NCI-H2196 (cell line): Measurements from ENCODE around the gene FARP1.
"Not testable (repeated sequence)": the region's sequence is repeated elsewhere in the genome, so short reads cannot be mapped to it uniquely, and the experiment has no call there.

ENCODE experiments used
- DNase-seq: peaks from one replicate; lab custom pipeline; 2025; ENCODE audit not compliant: unreplicated experiment; lab: John Stamatoyannopoulos, UW

FARP1 gene

DNA sequence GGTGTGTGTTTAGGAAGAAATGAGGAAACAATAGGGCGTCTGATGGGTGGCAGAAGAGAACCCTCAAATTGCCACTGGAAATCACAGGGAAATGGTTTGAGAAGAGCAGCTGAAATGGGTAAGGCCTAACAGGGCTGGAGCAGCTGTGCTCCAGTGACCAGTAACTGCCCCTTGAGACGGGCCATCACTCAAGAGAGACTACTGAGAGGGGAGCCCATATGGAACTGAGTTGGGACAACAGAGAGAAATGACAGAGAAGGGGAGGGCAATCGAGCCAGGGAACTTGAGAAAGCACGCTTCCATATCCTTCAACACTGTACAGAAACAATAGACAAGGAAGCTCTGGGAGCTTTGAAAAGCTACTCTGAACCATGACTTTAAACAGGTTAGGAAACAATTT is 209.3 kb downstream of the FARP1 start:
- no peak for DNase-seq

DNA sequence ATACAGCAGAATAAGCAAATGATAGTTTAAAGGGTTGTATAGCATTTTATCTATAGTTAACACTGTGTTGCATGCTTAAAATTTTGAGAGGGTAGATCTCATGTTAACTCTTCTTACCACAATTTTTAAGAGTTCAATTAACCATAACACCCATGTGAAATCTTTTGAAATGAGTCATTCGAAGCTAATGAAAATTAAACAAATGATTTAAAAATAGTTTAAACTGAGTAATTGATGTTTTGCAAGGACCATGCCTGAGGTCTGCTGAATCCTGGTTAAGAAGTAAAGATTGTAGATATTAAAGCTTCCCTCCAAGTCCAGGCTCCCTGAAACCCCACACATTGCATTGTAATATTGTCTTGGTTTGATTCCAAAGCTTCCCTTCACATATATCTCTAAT is 210.9 kb downstream of the FARP1 start:
- no peak for DNase-seq

DNA sequence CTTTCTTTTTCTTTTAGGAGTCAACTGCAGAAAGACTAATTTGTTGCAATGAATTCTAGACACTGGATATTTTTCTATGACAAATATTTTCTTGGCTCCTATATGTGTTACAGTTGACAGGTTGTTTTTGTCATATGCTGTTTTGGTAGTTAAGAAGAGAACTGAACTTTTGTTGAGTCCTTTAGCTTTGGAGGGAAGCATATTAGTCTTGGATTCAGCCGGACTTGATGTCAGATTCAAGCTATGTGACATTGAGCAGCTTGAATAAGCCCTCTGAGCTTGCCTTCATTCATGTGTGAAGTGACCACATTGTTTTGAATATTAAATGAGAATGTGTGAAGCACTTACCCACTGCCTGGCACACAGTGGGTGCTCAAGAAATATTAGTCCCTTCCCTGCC is 216.0 kb downstream of the FARP1 start:
- DNase-seq, result no peak

DNA sequence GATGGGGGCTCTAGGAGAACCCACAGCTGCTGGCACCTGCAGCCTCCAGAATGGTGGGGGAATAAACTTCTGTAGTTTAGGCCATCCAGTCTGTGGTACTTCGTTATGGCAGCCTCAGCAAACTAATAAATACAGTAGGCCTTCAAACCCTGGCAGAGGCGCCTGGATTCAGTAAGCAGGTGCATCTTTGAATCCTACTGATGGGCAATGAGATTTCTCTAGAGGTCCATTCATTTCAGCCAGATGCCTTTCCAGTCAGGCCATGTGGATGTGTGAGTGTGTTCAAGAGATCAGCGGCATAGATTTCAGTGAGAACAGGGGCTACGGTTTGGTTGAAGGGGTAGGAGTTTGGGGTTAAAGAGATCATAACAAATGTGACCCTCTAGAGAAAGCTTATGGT is 217.7 kb downstream of the FARP1 start:
- no peak for DNase-seq

GRCh38 chr13:98363326-98363725 is 220.4 kb downstream of the FARP1 start:
- DNase-seq, result no peak

GRCh38 chr13:98364179-98364578 is 221.3 kb downstream of the FARP1 start:
- no peak for DNase-seq

- DNase-seq, result no peak
Measured at GRCh38 chr13:98364647-98365046, 221.8 kb downstream of the FARP1 start.

DNA sequence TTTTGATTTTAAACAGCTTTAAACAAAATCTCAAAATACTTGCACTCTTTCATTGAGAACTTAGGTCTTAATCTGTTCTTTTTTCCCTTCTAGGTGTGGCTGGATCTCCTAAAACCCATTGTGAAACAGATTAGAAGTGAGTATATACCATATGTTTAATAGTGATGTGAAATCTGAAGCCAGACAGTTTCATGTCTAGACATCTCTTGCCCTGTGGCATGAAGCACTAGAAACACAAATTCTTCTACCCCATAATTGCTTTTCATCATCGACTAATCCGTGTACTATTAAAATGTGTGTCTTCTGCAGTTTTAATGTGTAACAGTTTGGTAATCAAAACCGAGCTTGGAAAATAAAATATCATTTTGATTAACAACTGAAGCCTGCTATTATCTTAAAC is 222.4 kb downstream of the FARP1 start:
- no peak for DNase-seq

GRCh38 chr13:98366010-98366409 is 223.1 kb downstream of the FARP1 start:
- no peak for DNase-seq

- DNase-seq, result no peak
Measured at GRCh38 chr13:98366443-98366842, 223.5 kb downstream of the FARP1 start.

DNA sequence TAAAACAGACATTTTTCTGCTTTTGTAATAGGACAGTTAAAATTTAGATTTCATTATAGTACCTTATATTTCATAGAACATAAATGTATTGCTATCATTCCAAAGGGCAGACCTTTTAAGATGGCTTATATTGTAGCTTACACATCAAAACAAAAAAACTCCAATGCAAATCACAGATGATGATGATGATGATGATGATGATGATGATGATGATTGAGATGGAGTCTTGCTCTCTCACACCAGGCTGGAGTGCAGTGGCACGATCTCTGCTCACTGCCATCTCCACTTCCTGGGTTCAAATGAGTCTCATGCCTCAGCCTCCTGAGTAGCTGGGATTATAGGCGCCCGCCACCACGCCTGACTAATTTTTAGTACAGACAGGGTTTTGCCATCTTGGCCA is 224.1 kb downstream of the FARP1 start:
- no peak for DNase-seq

DNA sequence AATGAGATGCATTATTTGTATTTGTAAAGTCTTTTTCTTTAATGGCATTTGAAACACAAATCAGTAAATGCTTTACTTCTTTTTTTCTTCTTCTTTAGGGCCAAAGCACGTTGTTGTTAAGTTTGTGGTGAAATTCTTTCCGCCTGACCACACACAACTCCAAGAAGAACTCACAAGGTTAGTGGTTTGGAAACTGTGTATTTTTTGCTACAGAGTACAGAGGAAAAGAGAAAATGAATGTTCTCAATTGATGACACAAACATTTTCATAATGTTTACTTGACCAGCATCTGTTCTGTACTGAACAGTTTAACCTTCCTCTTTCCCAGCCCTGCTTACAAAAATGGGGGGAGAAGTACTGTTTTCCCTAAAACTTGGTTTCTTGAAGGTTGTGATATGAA is 225.1 kb downstream of the FARP1 start:
- no peak for DNase-seq

DNA sequence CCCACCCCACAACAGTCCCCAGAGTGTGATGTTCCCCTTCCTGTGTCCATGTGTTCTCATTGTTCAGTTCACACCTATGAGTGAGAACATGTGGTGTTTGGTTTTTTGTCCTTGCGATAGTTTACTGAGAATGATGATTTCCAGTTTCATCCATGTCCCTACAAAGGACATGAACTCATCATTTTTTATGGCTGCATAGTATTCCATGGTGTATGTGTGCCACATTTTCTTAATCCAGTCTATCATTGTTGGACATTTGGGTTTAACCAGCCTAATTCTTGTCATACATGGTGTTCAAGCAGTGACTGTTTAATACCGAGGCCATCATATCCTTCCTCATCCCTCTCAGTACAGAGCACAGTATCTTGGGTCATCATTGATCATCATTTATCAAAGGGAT is 226.6 kb downstream of the FARP1 start:
- DNase-seq, result not testable (repeated sequence)

DNA sequence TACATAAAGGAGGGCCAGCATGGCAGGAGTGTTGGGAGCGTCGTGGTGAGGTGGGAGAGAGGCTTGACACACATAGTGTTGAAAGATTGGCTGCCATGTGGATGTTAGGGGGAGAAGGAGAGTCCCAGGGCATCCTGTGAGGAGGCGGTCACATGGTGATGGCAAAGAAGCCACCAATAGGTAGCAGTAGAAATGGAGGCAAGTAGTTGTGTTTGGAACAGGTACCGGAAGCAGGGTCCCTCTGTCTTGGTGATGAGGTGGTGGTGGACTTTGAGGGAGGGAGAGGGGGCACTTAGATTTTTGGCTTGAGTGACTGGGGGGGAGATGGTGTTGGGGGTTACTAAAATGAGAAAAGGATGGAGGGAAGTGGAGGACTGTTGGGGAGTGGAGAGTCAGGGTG is 227.4 kb downstream of the FARP1 start:
- no peak for DNase-seq

DNA sequence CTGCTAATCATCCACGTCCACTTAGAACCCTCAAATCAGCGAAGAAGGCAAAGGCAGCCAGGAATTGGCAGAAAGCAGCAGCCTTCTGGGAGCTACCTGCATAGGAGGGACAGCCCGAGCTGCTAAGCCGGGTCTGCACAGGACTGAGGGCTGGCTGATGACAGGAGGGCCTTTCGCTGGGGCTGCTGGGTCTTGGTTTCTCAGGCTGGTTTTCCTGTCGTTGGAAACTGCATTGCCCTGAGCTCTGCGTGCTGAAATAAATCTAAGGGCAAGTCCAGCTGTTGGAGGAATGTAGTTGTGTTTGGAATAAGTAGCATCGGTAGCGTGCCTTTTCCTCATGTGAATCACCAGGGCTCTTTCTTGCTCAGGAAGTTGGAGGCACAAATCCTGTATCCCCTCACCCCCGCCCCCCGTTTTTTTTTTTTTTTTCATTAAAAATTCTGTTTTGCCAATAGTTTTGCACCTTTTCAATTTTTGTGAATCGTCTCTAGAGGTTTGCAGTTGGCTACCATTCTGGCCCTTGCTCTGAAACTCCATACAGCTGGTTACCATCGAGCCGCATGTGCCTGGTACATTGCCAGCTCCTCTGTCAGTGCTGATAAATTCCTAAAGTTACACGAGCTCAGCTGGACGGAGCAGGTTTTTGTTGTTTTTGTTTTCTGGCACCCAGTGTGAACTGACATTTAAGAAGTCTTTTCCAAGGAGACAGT is 228.1 kb downstream of the FARP1 start:
- DNase-seq, result no peak

- DNase-seq, result no peak
Measured at GRCh38 chr13:98371516-98372023, 228.7 kb downstream of the FARP1 start.

DNA sequence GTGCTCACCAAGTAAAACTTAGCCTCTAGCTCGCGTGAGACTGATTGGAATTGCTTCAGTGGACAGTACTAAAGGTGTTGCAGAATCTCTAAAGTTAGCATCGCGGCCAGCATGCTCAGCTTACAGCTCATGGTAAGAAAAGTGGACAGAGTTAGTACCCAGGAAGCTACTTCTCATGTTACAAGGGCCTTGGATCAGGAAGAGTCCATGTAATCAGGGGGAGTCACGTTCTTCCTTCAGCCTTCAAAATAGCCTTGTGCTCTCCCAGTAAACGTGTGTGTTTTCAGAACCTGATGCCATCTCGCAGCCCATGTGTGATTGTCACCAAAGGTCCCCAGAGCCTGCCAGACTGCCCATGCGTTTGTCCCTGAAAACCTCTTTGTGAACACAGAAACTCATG is 230.0 kb downstream of the FARP1 start:
- DNase-seq, result no peak

- DNase-seq, result no peak
Measured at GRCh38 chr13:98374750-98375149, 231.9 kb downstream of the FARP1 start.

DNA sequence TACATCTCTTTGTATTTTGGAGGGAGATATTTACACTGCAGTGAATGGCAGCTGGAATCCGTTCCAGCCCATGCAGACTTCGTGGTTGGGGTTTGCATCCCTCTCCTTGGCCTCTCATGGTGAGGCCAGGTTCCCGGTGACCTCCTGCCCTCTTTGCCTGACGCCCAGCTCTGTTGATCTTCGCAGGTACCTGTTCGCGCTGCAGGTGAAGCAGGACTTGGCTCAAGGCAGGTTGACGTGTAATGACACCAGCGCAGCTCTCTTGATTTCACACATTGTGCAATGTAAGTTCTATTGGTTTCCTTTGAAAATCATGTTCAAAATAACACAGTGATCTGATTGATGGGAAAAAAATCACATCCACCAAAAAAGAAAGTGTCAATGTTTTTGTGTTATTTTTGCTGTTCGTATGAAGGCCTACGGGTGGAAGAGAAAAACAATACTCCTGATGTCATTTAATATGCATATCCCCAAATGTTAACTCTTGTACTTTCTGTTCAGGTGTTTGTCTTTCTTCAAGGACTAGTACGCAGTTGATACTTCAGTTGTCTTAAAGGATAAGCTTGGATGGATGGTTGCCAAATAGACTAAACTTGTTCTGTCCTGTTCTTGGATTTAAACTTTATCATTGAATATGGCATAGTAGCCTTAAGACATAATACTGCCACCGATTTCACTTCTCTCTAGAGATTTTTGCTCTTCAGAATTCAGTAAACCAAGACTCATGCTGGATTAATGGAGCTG is 234.9 kb downstream of the FARP1 start:
- no peak for DNase-seq

DNA sequence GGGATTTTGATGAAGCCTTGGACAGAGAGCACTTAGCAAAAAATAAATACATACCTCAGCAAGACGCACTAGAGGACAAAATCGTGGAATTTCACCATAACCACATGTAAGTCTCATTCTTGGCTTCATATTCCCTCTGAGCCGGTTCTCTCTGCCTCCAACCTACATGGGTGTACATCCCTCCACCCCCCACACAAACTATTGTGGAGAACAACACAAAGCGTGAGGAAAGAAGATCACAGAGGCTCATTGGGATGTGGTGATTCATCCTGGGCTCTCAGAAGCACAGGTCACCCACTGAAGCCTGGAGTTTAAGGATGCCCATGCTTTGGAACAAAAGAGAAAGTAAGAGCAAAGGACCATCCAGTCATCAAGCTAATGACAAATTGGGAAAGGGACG is 241.8 kb downstream of the FARP1 start:
- no peak for DNase-seq

DNA sequence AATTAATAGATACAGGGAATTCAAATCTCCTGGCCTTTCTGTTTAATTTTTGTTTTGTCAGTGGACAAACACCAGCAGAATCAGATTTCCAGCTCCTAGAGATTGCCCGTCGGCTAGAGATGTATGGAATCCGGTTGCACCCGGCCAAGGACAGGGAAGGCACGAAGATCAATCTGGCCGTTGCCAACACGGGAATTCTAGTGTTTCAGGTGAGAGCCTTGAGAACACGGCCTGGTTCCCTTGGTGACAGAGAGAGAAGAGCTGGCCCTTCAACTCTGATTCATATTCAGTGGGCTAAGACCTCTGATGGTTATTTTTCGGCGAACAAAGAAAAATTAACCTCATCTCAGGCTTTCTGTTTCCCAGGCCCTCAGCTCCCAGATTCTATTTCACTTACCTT is 242.7 kb downstream of the FARP1 start:
- DNase-seq, result no peak

DNA sequence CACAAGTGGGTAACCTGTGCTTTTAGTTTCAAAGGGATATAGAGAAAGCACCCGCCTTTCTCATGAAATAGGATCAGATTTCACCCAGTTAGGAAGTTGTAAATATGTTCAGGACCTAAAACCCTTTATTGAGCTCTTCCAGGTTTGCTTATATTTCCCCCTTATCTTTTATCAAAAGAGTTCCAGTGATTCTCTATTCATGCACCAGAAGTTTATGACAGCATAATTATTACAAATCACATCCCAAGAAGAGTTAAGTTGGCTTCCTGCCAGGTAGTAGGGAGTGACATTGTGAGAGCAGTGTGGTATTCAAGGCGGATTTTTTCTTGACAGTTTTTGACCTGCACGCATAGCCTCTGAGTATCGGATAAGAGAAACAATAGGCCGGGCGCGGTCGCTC is 243.7 kb downstream of the FARP1 start:
- DNase-seq, result no peak

DNA sequence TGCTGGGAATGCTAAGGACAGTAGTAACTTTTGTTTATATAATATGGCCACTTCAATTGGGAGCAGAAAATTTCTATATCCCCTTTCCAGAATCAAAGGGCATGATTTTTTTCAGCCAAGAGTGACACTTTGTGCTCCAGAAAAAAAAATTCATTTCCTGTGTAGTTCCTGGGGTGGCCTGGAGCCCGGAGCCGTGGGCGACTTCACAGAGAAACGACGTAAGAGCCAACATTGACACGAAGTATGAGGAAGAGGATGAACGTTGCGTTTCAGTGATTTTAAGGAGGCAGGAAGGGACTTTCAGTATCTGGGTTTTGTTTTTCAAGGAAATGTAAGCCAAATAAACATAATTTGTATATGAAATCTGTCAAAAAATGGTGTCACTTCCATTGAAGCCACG is 246.4 kb downstream of the FARP1 start:
- DNase-seq, result no peak
